Esophagus (tissue), 2 donors: ENCODE results near the gene POLR3C. TPM values are rescaled to one million over a fixed set of nuclear protein-coding genes. Genes with fewer than 3 reads are reported as not detected.
A peak's percentile ranks its signal among the peaks of the same experiment; 100 is the strongest.

ENCODE experiments used
- H3K27ac ChIP-seq, 2 donors: one replicate each; pipeline ENCODE4 v1.5.1; 2013; ENCODE audit warnings: low read depth in 2 of 2, mild to moderate bottlenecking in 2 of 2, inconsistent platforms in 1 of 2, low read length in 1 of 2, moderate library complexity in 1 of 2
- H3K27me3 ChIP-seq, 2 donors: one replicate each; pipeline ENCODE4 v1.6.1; 2013; ENCODE audit warnings: low read length in 2 of 2, control low read depth in 1 of 2, mild to moderate bottlenecking in 1 of 2; ENCODE audit not compliant: insufficient read depth in 2 of 2, control insufficient read depth in 1 of 2
- H3K36me3 ChIP-seq, 2 donors: one replicate each; pipeline ENCODE4 v1.6.1; 2013; ENCODE audit warnings: low read length in 1 of 2; ENCODE audit not compliant: control insufficient read depth in 2 of 2, insufficient read depth in 2 of 2
- H3K4me1 ChIP-seq, 2 donors: one replicate each; pipeline ENCODE4 v1.6.1; 2013; ENCODE audit warnings: low read length in 1 of 2; ENCODE audit not compliant: control insufficient read depth in 2 of 2, insufficient read depth in 2 of 2
- H3K4me3 ChIP-seq, 2 donors: one replicate each; pipeline ENCODE4 v1.5.1; 2013; ENCODE audit warnings: low read length in 2 of 2, mild to moderate bottlenecking in 2 of 2, low read depth in 1 of 2, moderate library complexity in 1 of 2
- H3K9me3 ChIP-seq, 2 donors: one replicate each; pipeline ENCODE4 v1.6.1; 2013; ENCODE audit warnings: mild to moderate bottlenecking in 2 of 2, low read depth in 1 of 2, low read length in 1 of 2, moderate library complexity in 1 of 2; ENCODE audit not compliant: control insufficient read depth in 2 of 2, insufficient read depth in 1 of 2
- WGBS, 2 donors: extraction: QIAGEN DNeasy Blood & Tissue Kit; methylation state at CpG; one replicate each; pipeline ENCODE4 v1.1.7; 2013; 5-methylcytosine and 5-hydroxymethylcytosine counted together
- polyA plus RNA-seq, 2 donors: library from polyadenylated mRNA; stranded (reverse); fragments of 200-250 nt; gene quantifications; one replicate each; pipeline ENCODE4 v1.2.3, GENCODE V29; 2013
- donor health status: healthy with polysubstance abuse.
- donor health status: Bipolar disorder and iron deficiency.

Gene POLR3C
- polyA plus RNA-seq, 2 donors, result 9.0 to 15.1 TPM

GRCh38 chr1:145845514-145846161 is 21.6 kb downstream of the POLR3C start, which contains the start of gene NUDT17:
Gene NUDT17, plus strand, starts transcription at chr1:145845630. Its CDS starts 11 bp downstream, at chr1:145845641.
- H3K4me1 ChIP-seq, result peaks cover 3 to 6% of the 10 kb centered on the region in 2 donors
- no peaks in the 10 kb centered on the region for H3K27me3 ChIP-seq
- H3K36me3 ChIP-seq, result peaks cover 15 to 40% of the 10 kb centered on the region in 2 donors
- H3K9me3 ChIP-seq, result no peaks in the 10 kb centered on the region
- peak within 1 kb of the TSS; percentile 66 to 71 for H3K27ac ChIP-seq
- peak within 1 kb of the TSS; percentile 43 to 69 for H3K4me3 ChIP-seq
- 1 to 2% methylated on average over 49 to 50 of the region's 50 CpGs for WGBS, 2 donors

- H3K4me1 ChIP-seq, result peaks cover 3 to 6% of the 10 kb centered on the region in 2 donors
- WGBS, 2 donors, result 71 to 72% methylated on average over 3 of the region's 3 CpGs
- H3K4me3 ChIP-seq, result peak overlapping the region; percentile 43 to 69
- peaks cover 15 to 43% of the 10 kb centered on the region in 2 donors for H3K36me3 ChIP-seq
- no peaks in the 10 kb centered on the region for H3K27me3 ChIP-seq
- H3K9me3 ChIP-seq, result no peaks in the 10 kb centered on the region
- H3K27ac ChIP-seq, result peak overlapping the region; percentile 66 to 71
Measured at GRCh38 chr1:145846201-145846612, 22.2 kb downstream of the POLR3C start.

- Histone ChIP-seq H3K4me3 (no peak overlapping the region), H3K27me3 (no peaks in the 10 kb centered on the region), H3K4me1 (peaks cover 3 to 6% of the 10 kb centered on the region in 2 donors), H3K36me3 (peaks cover 11 to 39% of the 10 kb centered on the region in 2 donors), H3K27ac (no peak overlapping the region), H3K9me3 (no peaks in the 10 kb centered on the region)
- WGBS, 2 donors, result 69 to 79% methylated on average over 3 of the region's 3 CpGs
Measured at GRCh38 chr1:145847827-145848226, 23.8 kb downstream of the POLR3C start.

GRCh38 chr1:145849356-145850160 is 25.6 kb downstream of the POLR3C start:
- H3K27ac ChIP-seq, result no peak overlapping the region
- H3K4me1 ChIP-seq, result peaks cover 3 to 6% of the 10 kb centered on the region in 2 donors
- peaks cover 17 to 47% of the 10 kb centered on the region in 2 donors for H3K36me3 ChIP-seq
- H3K9me3 ChIP-seq, result no peaks in the 10 kb centered on the region
- no peak overlapping the region for H3K4me3 ChIP-seq
- 78 to 83% methylated on average over 15 of the region's 15 CpGs for WGBS, 2 donors
- H3K27me3 ChIP-seq, result no peaks in the 10 kb centered on the region

GRCh38 chr1:145855426-145855948 is 31.5 kb downstream of the POLR3C start:
- Histone ChIP-seq H3K4me3 (no peak overlapping the region), H3K4me1 (peaks cover 0 to 4% of the 10 kb centered on the region in 2 donors), H3K27me3 (no peaks in the 10 kb centered on the region), H3K36me3 (peaks cover 15 to 31% of the 10 kb centered on the region in 2 donors), H3K9me3 (no peaks in the 10 kb centered on the region), H3K27ac (no peak overlapping the region)
- WGBS, 2 donors, result 82 to 87% methylated on average over 7 of the region's 7 CpGs

- Histone ChIP-seq H3K4me1 (peaks cover 0 to 4% of the 10 kb centered on the region in 2 donors), H3K9me3 (no peaks in the 10 kb centered on the region), H3K27me3 (no peaks in the 10 kb centered on the region), H3K27ac (no peak overlapping the region), H3K4me3 (no peak overlapping the region), H3K36me3 (peaks cover 11 to 26% of the 10 kb centered on the region in 2 donors)
- WGBS, 2 donors, result 81 to 91% methylated on average over 4 of the region's 4 CpGs
Measured at GRCh38 chr1:145857170-145857569, 33.2 kb downstream of the POLR3C start.

GRCh38 chr1:145858238-145858900 is 34.4 kb downstream of the POLR3C start:
- H3K27ac ChIP-seq, result peak overlapping the region; percentile 91 to 98
- H3K36me3 ChIP-seq, result peaks cover 11 to 23% of the 10 kb centered on the region in 2 donors
- H3K9me3 ChIP-seq, result no peaks in the 10 kb centered on the region
- H3K4me1 ChIP-seq, result peaks cover 0 to 4% of the 10 kb centered on the region in 2 donors
- WGBS, 2 donors, result 1 to 2% methylated on average over 35 of the region's 35 CpGs
- H3K27me3 ChIP-seq, result no peaks in the 10 kb centered on the region
- peak overlapping the region; percentile 87 to 88 for H3K4me3 ChIP-seq

- H3K36me3 ChIP-seq, result peaks cover 7 to 17% of the 10 kb centered on the region in 2 donors
- WGBS, 2 donors, result 0 to 1% methylated on average over 39 to 42 of the region's 42 CpGs
Measured at GRCh38 chr1:145858901-145859490, 35.0 kb downstream of the POLR3C start, which contains the start of gene PIAS3. Gene PIAS3, minus strand, starts transcription at chr1:145859081. Its CDS starts 91 bp downstream, at chr1:145858990.

More at GRCh38 chr1:145858901-145859490, 35.0 kb downstream of the POLR3C start, which contains the start of gene PIAS3:
- Histone ChIP-seq H3K4me3 (peak within 1 kb of the TSS; percentile 87 to 88), H3K27me3 (no peaks in the 10 kb centered on the region), H3K9me3 (no peaks in the 10 kb centered on the region), H3K4me1 (peaks cover 0 to 4% of the 10 kb centered on the region in 2 donors), H3K27ac (peak within 1 kb of the TSS; percentile 91 to 98)
